Limb (tissue), 2 donors: ENCODE measurements around the gene IRF9.
A peak's percentile ranks its signal among the peaks of the same experiment; 100 is the strongest.

Experiments used
- DNase-seq, 2 donors: peaks; one replicate each; pipeline ENCODE4 v3.0.0-alpha.2; 2016; ENCODE audit errors: extremely low spot score in 2 of 2

IRF9 gene

GRCh38 chr14:24131549-24131966 is 29.5 kb upstream of the IRF9 start:
- DNase-seq: no peak

DNA sequence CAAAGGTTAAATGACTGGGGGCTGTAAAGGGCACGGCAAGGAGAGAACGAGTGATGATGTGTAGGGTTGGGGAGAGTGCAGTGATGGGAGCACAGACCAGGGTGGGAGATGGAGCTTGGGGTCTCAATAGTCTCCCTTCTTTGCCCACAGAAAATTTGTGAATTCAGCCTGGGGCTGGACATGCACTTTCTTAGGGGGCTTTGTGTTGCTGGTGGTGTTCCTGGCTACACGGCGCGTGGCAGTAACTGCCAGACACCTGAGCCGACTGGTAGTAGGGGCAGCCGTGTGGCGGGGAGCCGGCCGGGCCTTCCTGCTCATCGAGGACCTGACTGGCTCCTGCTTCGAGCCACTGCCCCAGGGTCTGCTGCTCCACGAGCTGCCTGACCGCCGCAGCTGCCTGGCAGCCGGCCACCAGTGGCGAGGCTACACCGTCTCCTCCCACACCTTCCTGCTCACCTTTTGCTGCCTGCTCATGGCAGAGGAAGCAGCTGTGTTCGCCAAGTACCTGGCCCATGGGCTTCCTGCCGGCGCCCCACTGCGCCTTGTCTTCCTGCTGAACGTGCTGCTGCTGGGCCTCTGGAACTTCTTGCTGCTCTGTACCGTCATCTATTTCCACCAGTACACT is 28.9 kb upstream of the IRF9 start:
- no peak for DNase-seq

GRCh38 chr14:24132976-24133375 is 28.1 kb upstream of the IRF9 start:
- DNase-seq: no peak

- DNase-seq: no peak
These were observed 27.3 kb upstream of the IRF9 start for GRCh38 chr14:24133735-24134134.

- no peak for DNase-seq
These were observed 25.6 kb upstream of the IRF9 start for GRCh38 chr14:24135584-24135833.

- DNase-seq: peak; percentile 88 to 94
These were observed 25.0 kb upstream of the IRF9 start, which contains the start of gene PSME1 for GRCh38 chr14:24135834-24136683. PSME1 (plus strand) TSS chr14:24136194; CDS start chr14:24136263, 69 bp downstream.

DNA sequence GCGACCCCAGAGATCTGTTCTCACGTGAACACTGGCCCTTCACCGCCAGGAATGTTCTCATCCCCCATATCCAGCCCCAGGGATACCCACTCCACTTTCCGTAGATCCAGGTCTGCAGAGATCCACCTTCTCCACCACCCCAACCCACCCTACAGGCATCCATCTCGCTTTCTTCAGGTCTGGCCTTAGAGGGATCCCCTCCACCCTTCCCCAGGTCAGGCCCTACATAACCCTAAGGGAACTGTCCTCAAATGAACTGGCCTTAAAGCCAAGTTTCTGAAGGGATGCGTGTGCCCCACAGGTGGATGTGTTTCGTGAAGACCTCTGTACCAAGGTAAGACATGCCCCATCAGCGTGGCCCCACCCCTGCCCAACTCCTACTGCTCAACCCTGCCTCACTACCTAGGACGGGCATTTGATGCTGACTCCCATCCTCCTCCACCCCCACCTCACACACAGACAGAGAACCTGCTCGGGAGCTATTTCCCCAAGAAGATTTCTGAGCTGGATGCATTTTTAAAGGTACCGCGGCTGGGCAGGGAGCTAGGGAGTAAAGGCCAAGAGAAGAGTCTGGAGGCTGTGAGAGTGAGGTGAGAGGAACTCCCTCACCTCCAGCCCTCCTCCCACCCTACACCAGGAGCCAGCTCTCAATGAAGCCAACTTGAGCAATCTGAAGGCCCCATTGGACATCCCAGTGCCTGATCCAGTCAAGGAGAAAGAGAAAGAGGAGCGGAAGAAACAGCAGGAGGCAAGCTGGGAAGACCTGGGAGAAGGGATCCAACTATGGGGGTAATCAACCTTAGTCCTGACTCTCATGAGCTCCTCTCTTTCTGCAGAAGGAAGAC is 24.2 kb upstream of the IRF9 start:
- DNase-seq: no peak

DNA sequence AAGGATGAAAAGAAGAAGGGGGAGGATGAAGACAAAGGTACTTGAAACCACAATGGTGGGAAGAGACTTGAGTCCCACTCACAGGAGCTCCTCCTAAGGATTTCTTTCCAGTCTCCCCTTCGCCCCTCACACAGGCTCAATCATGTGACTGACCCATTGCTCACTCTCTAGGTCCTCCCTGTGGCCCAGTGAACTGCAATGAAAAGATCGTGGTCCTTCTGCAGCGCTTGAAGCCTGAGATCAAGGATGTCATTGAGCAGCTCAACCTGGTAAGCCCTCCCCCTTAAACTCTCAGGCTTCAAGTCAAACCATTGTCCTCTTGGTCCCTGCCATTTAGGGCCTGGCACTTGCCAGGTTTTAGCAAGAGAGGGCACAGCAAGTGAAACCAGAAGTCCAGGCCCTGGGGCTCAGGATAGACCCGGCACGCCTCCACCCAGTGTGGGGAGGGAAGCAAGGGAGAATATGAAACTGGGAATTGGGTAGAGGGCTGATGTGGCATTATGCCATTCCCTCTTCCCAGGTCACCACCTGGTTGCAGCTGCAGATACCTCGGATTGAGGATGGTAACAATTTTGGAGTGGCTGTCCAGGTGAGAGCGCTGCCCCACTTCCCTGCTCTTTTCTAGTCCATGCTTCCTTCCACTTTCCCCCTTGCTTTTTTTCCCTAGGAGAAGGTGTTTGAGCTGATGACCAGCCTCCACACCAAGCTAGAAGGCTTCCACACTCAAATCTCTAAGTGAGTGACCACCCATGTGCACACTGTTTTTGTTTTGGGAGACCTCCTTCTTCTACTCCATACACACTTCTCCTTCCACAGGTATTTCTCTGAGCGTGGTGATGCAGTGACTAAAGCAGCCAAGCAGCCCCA is 23.3 kb upstream of the IRF9 start:
- no peak for DNase-seq

- DNase-seq: no peak
These were observed 22.4 kb upstream of the IRF9 start for GRCh38 chr14:24138396-24139271.

DNA sequence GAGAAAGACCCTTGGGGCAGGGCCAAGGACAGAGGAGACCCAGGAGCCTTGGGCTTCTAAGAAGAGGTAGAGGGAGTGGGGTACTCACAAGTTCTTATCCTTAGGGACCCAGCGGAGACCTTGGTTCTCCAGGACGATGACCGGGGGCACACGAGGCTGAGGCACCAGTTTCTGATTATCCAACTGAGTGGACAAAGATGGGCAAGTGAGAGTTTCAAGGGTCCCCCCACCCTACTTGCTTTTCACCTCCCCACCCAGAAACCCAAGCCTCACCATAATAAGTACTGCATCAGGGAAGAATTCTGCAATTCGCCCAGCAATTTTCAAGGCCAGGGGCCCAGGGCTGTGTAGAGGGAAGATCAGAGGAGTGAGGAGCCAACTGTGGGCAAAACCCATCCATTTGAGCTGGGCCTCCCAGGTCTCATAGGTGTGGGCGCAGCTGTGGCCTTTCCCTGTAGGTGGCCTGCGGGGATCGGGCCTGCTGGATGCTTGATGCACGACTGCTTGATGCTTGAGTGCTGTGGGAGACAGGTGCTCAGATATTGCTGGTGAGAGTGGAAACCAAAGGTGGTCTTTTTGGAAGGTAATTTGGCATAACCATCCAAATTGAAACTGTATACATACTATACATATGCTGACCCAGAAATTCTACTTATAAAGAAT is 21.7 kb upstream of the IRF9 start:
- no peak for DNase-seq

DNA sequence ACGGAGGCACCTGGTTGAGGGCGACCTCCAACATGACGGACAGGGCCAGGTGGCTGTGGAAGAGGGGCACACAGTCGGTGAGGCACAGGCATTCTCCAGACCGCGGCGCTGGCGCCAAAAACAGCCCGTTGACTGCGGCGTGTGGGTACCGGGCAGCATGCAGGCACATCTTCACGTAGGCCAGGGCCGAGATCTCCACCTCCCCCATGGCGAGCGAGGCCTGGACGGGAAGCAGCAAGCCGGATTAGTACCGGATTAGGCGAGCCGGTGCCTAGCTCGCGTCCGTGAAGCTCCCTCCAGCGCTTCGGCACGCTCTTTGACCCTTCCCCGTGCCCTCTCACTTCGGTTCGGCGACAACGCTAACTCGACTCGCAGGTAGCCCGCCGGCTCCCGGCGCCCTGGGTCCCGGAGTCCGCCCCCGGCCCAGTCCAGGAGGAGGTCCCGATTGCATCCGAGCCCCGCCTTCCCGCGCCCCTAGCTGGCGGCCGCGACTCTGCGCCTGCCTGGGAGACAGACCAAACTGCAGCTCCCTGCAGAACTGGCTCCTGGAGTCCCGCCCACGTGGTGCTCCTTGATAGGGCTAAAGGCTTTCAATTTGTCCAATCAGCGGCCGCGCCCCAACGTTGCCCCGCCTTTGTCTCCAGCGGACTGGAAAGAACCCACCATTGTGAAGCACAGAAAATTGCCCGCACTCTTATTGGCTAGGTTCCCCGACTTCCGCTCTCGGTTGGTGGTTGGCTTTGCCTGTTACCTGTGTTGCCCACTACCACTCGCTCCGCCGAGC is 19.8 kb upstream of the IRF9 start, which contains the start of gene EMC9:
Gene EMC9, minus strand, starts transcription at position 495 of the 784 bp plus-strand sequence. Its CDS starts 287 bp downstream, at position 208.
- DNase-seq: peak; percentile 99

- DNase-seq: no peak
These were observed 17.6 kb upstream of the IRF9 start for GRCh38 chr14:24143511-24143910.

DNA sequence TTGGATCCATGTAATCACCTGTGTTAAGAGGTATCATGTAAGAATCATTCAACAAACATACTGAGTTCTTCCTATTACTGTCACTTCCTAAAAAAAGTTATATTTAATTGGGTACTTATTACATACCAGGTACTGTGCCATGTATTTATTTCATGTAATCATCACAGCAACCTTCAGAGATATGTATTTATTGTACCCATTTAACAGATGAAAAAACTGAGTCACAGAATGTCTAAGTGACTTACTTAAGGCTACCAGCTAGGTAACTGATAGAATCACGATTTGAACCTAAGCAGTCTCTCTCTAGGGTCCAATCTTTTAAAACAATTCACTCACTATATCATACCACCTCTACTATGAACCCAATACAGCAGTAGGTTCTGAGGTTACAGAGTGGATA is 16.6 kb upstream of the IRF9 start:
- no peak for DNase-seq

DNA sequence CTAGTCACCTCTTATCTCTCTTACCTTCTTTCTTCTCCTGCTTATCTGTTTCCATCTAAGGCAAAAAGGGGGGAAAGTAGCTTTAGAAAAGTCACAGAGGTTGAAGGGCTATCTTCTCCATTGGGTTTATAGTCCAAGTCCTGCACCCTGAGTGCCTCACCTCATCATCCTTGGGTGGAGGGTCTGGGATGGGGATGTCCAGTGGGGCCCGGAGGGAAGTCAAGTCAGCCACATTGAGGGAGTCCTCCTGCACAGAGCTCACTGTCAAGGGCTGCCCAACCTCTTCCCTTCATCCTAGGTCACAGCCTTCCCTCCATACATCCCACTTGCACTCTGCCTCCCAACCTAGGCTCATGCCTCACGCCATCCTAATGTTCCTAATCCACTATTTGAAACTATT is 15.8 kb upstream of the IRF9 start:
- DNase-seq: no peak

GRCh38 chr14:24145690-24146452 is 15.2 kb upstream of the IRF9 start:
- DNase-seq: no peak

- peak; percentile 94 for DNase-seq
These were observed 14.6 kb upstream of the IRF9 start, which contains the start of gene PSME2 for GRCh38 chr14:24146453-24146977. PSME2 (minus strand) TSS chr14:24146610; CDS start chr14:24146581, 29 bp downstream.

DNA sequence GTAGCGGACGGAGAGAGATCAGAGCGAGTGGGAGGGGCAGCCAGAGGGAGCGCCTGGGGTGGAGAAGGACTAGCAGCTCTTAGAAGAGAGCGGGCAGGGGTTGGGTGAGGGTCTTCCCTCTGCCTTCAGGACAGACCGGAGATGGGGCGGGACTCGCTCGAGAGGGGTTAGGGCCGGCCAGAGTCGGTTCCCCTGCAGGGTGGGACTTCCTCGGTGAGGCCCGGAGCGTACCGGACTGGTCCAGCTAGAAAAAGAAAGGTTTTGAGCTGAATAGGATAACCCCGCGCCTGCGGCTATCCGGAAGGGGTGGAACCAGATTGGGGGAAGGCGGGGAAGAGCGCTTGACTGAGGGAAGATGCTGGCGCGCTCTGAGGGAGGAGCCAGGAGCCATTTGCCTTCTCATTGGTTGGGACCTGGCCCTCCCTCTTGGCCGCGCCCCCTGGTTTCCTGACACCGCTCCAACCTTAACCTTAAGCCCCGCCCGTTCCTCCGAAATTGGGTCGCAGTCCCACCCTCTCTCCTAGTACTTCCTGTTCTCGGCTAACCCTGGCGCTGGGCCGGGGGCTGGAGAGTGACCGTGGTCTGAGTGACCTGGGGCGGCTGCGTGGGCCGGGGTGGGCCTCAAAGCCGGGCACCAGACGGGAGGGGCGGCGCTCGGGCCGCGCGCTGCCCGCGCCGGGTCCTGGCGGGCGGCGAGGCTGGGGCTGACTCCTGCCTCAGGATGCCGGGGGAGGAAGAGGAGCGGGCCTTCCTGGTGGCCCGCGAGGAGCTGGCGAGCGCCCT is 13.9 kb upstream of the IRF9 start, which contains the start of gene RNF31:
Gene RNF31, plus strand, starts transcription at position 521 of the 783 bp plus-strand sequence. Its CDS starts 201 bp downstream, at position 722.
- peak; percentile 97 to 99 for DNase-seq
